ENCODE measurements around the gene TECPR2. TPM values are rescaled to one million over a fixed set of nuclear protein-coding genes. Genes with fewer than 3 reads are reported as not detected.

TECPR2 gene
- total RNA-seq, 6 donors from 2014 or later = 16.3 to 71.2 (median 24.6) TPM

- peaks cover 0 to 30% (median 19%) of the 10 kb centered on the region in 4 donors for H3K36me3 ChIP-seq
- H3K27me3 ChIP-seq = no peaks in the 10 kb centered on the region
- H3K4me1 ChIP-seq = peaks cover 7 to 18% (median 13%) of the 10 kb centered on the region in 4 donors
- ATAC-seq (ENCODE audit: low FRiP score in 2 of 2) (no peak), DNase-seq (no peak)
- WGBS, 2 donors = 90 to 93% methylated on average over 18 to 21 of the region's 21 CpGs
- TF ChIP-seq POLR2A (IDR thresholded peaks at IDR 0.05) = no peak
- TF ChIP-seq, protein P1, sequence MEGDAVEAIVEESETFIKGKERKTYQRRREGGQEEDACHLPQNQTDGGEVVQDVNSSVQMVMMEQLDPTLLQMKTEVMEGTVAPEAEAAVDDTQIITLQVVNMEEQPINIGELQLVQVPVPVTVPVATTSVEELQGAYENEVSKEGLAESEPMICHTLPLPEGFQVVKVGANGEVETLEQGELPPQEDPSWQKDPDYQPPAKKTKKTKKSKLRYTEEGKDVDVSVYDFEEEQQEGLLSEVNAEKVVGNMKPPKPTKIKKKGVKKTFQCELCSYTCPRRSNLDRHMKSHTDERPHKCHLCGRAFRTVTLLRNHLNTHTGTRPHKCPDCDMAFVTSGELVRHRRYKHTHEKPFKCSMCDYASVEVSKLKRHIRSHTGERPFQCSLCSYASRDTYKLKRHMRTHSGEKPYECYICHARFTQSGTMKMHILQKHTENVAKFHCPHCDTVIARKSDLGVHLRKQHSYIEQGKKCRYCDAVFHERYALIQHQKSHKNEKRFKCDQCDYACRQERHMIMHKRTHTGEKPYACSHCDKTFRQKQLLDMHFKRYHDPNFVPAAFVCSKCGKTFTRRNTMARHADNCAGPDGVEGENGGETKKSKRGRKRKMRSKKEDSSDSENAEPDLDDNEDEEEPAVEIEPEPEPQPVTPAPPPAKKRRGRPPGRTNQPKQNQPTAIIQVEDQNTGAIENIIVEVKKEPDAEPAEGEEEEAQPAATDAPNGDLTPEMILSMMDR (IDR thresholded peaks at IDR 0.05) = no peak
- TF ChIP-seq POLR2AphosphoS5 (IDR thresholded peaks at IDR 0.05) = no peak
- no peak for TF ChIP-seq EP300 (IDR thresholded peaks at IDR 0.05)
- H3K9me3 ChIP-seq = no peaks in the 10 kb centered on the region
- H3K27ac ChIP-seq = no peak overlapping the region
- H3K4me3 ChIP-seq = no peak overlapping the region
Observed at GRCh38 chr14:102498678-102499265, 136.0 kb downstream of the TECPR2 start.

DNA sequence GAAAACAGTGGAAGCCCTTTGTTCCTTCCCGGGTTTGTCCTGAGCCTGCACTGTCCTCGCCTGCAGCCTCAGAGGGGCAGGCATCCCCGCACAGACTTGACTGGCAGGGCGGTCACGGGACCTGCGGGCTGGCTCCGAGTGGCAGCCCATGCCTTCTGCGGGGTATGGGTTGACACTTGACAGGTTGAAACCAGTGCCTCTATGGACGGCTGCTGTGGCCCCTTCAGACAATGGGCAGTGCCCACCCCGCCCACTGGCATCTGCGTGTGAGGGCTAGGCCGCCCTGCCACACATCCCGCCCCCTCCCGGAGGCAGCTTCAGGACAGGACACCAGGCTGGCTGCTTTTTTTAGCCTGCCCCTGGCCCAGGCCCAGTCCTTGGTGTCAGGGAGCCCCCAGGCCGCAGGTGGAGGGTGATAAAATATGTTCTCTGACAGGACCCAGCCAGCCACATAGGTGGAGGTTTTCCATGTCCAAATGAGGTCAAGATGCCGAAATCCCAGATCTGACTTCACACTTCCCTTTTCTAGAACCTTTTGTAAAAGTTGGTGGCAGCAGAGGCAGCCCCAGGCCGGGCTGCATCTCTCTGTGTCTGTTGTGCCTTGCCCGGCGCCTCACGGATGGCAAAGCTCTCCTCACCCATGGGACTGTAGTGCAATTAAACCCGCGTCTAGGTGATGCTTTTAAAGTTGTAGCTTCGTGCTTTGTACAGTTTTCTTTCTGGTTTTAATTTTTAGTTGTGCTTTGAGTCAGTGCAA lies 136.8 kb downstream of the TECPR2 start:
- WGBS, 2 donors = 88% methylated on average over 18 to 22 of the region's 23 CpGs
- H3K4me3 ChIP-seq = no peak overlapping the region
- no peaks in the 10 kb centered on the region for H3K9me3 ChIP-seq
- H3K36me3 ChIP-seq = peaks cover 0 to 30% (median 19%) of the 10 kb centered on the region in 4 donors
- peak in 1 of 2 donors; percentile 62 for DNase-seq
- peak in 1 of 2 donors; percentile 2 for ATAC-seq (ENCODE audit: low FRiP score in 2 of 2)
- TF ChIP-seq POLR2A (IDR thresholded peaks at IDR 0.05) = no peak
- TF ChIP-seq, protein P1 (IDR thresholded peaks at IDR 0.05) = no peak
- TF ChIP-seq POLR2AphosphoS5 (IDR thresholded peaks at IDR 0.05) = no peak
- TF ChIP-seq EP300 (IDR thresholded peaks at IDR 0.05) = no peak
- no peaks in the 10 kb centered on the region for H3K27me3 ChIP-seq
- H3K27ac ChIP-seq = peak overlapping the region; percentile 78 to 85 (median 79)
- H3K4me1 ChIP-seq = peaks cover 7 to 18% (median 13%) of the 10 kb centered on the region in 4 donors

GRCh38 chr14:102500158-102500662 lies 137.5 kb downstream of the TECPR2 start:
- H3K9me3 ChIP-seq = no peaks in the 10 kb centered on the region
- H3K27ac ChIP-seq = peak overlapping the region; percentile 78 to 85 (median 79)
- peaks cover 0 to 30% (median 19%) of the 10 kb centered on the region in 4 donors for H3K36me3 ChIP-seq
- no peak overlapping the region for H3K4me3 ChIP-seq
- TF ChIP-seq EP300 (IDR thresholded peaks at IDR 0.05) (peak in 2 of 4 donors; percentile 3 to 82), POLR2AphosphoS5 (IDR thresholded peaks at IDR 0.05) (peak; percentile 34 to 48), POLR2A (IDR thresholded peaks at IDR 0.05) (peak in 2 of 4 donors; percentile 39 to 46)
- TF ChIP-seq, protein P1 (IDR thresholded peaks at IDR 0.05) = no peak
- peak in 1 of 2 donors; percentile 86 for DNase-seq
- 64% methylated on average over 14 of the region's 14 CpGs for WGBS, 2 donors
- peak; percentile 88 for ATAC-seq (ENCODE audit: low FRiP score in 2 of 2)
- no peaks in the 10 kb centered on the region for H3K27me3 ChIP-seq
- H3K4me1 ChIP-seq = peaks cover 7 to 18% (median 13%) of the 10 kb centered on the region in 4 donors

DNA sequence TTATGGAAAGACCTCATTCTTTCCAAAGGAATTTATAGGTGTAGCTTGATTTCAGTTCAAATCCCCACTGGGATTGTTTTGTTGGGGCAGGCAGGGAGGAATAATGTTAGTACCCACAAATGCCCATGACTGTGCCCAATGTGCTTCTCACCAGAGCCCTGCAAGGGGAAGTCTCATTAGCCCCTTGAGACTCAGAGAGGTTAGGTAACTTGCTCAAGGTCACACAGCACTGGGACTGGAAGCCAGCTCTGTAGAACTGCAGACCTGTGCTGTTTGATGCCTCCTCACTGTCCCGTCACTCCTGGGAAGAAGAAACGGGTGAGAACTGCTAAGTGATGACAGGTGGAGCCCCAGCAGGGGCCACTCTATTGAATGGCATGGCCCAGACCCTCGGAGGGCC lies 138.0 kb downstream of the TECPR2 start:
- DNase-seq = no peak
- Histone ChIP-seq H3K27ac (peak overlapping the region; percentile 78 to 85 (median 79)), H3K27me3 (no peaks in the 10 kb centered on the region), H3K4me3 (no peak overlapping the region), H3K9me3 (no peaks in the 10 kb centered on the region), H3K4me1 (peaks cover 7 to 18% (median 13%) of the 10 kb centered on the region in 4 donors), H3K36me3 (peaks cover 0 to 32% (median 19%) of the 10 kb centered on the region in 4 donors)
- peak in 1 of 2 donors; percentile 7 for ATAC-seq (ENCODE audit: low FRiP score in 2 of 2)
- WGBS, 2 donors = 90 to 100% methylated on average over 2 to 3 of the region's 3 CpGs
- TF ChIP-seq, protein P1 (IDR thresholded peaks at IDR 0.05) = no peak
- no peak for TF ChIP-seq POLR2A (IDR thresholded peaks at IDR 0.05)
- no peak for TF ChIP-seq POLR2AphosphoS5 (IDR thresholded peaks at IDR 0.05)
- TF ChIP-seq EP300 (IDR thresholded peaks at IDR 0.05) = no peak
